K562 (cell line): Measurements from ENCODE around the gene ANO8. TPM values are rescaled to one million over a fixed set of nuclear protein-coding genes. Genes with fewer than 3 reads are reported as not detected.

Experiments
- ATAC-seq: fragments of 200-7000 bp; cut with Tn5 transposase; 3 replicates; pipeline ENCODE4 v1.9.1; 2020; ENCODE audit warnings: moderate library complexity
- BruUV-seq: library from RNA; stranded (reverse); fragments of 400-500 nt; replicated peaks from 2 replicates; lab custom pipeline; 2021; lab: Mats Ljungman, UMichigan
- CTCF ChIA-PET: fragments of 300-600 bp; formaldehyde crosslinking; extraction: SDS; loops from one replicate; lab custom pipeline; 2021; ENCODE audit warnings: low intra/inter-chr PET ratio; lab: Yijun Ruan, JAX
- POLR2A ChIA-PET: fragments of 300-600, 350-650 bp; sonication (Branson Sonifier 250); formaldehyde crosslinking; extraction: SDS; loops from one replicate; lab custom pipeline; 2021; ENCODE audit warnings: antibody characterized with exemption, inconsistent platforms; lab: Yijun Ruan, JAX
- DNase-seq, 4 experiments: peaks; one replicate each; pipeline versions ENCODE4 v3.0.0 to v3.0.0-alpha.2; 2011 to 2018; ENCODE audit warnings: low spot score in 3 of 4, mixed read lengths in 3 of 4; ENCODE audit errors: extremely low read depth in 1 of 4
- FAIRE-seq: peaks from 2 replicates; lab custom pipeline; 2011; peaks lifted over from hg19 to GRCh38; lab: Jason Lieb, UNC
- H2AFZ ChIP-seq: 2 replicates; pipeline ENCODE4 v1.6.0; 2011; ENCODE audit warnings: low read depth, low read length, control low read depth, inconsistent platforms
- H3K27ac ChIP-seq: fragments of 200-600 bp; 3 replicates; pipeline ENCODE4 v1.8.0; 2011; ENCODE audit warnings: low read depth, mild to moderate bottlenecking, control low read depth, inconsistent platforms, low read length, moderate library complexity, mixed read lengths; ENCODE audit errors: extremely low read depth
- H3K27me3 ChIP-seq, 2 experiments: fragments of 300-600 bp in 1 of 2; 2 replicates in 1 of 2; 3 replicates in 1 of 2; pipeline versions ENCODE4 v1.6.0 to v1.8.0; 2011; ENCODE audit warnings: inconsistent platforms in 2 of 2, low read length in 2 of 2, mild to moderate bottlenecking in 1 of 2, mixed read lengths in 1 of 2, moderate library complexity in 1 of 2; ENCODE audit not compliant: control insufficient read depth in 2 of 2, insufficient read depth in 2 of 2
- H3K36me3 ChIP-seq: fragments of 300-600 bp; 3 replicates; pipeline ENCODE4 v1.8.0; 2011; ENCODE audit warnings: mild to moderate bottlenecking, low read length, inconsistent platforms; ENCODE audit not compliant: control insufficient read depth, insufficient read depth
- H3K4me1 ChIP-seq, 2 experiments: fragments of 200-600 bp in 1 of 2; replicated peaks in 1 of 2; 2 replicates in 1 of 2; 3 replicates in 1 of 2; pipeline versions ENCODE4 v1.5.1 to v1.8.0; 2011; ENCODE audit warnings: inconsistent platforms in 2 of 2, low read length in 2 of 2, mild to moderate bottlenecking in 1 of 2, mixed read lengths in 1 of 2, moderate library complexity in 1 of 2; ENCODE audit not compliant: control insufficient read depth in 2 of 2, insufficient read depth in 2 of 2
- H3K4me2 ChIP-seq: 2 replicates; pipeline ENCODE4 v1.6.1; 2011; ENCODE audit warnings: low read length, control low read depth, inconsistent platforms, mixed read lengths; ENCODE audit not compliant: insufficient read depth
- H3K4me3 ChIP-seq: fragments of 200-600 bp; sonication (generic), shearing (Covaris generic); 2 replicates; pipeline ENCODE4 v1.5.1; 2016; ENCODE audit warnings: control low read depth, inconsistent platforms
- H3K79me2 ChIP-seq: fragments of 200-600 bp; 3 replicates; pipeline ENCODE4 v1.8.0; 2011; ENCODE audit warnings: low read length, inconsistent platforms; ENCODE audit not compliant: control insufficient read depth, insufficient read depth
- H3K9ac ChIP-seq, 2 experiments: 2 replicates each; pipeline versions ENCODE4 v1.6.0 to v1.6.1; 2011; ENCODE audit warnings: low read depth in 2 of 2, low read length in 2 of 2, control low read depth in 1 of 2, inconsistent platforms in 1 of 2, mild to moderate bottlenecking in 1 of 2, mixed read lengths in 1 of 2; ENCODE audit not compliant: insufficient read depth in 1 of 2
- H3K9me1 ChIP-seq: one replicate; pipeline ENCODE4 v1.6.0; 2011; ENCODE audit warnings: inconsistent platforms, mild to moderate bottlenecking, low read length, moderate library complexity; ENCODE audit not compliant: control insufficient read depth, insufficient read depth
- H3K9me3 ChIP-seq: replicated peaks from 2 replicates; pipeline ENCODE4 v1.5.1; 2011; ENCODE audit warnings: low read depth, low read length, inconsistent platforms; ENCODE audit not compliant: control insufficient read depth, insufficient read depth
- H4K20me1 ChIP-seq: replicated peaks from 2 replicates; pipeline ENCODE4 v1.6.1; 2011; ENCODE audit warnings: low read length, inconsistent platforms, mixed read lengths; ENCODE audit not compliant: control insufficient read depth, insufficient read depth
- ELF1 ChIP-seq: fragments of 200-800 bp; sonication (Bioruptor generic); IDR thresholded peaks from 2 replicates; pipeline ENCODE4 v1.6.1; 2016; ENCODE audit warnings: missing genetic modification characterization, missing compliant biosample characterization
- NFATC3 ChIP-seq: fragments of 450-650 bp; IDR thresholded peaks from 2 replicates; pipeline ENCODE4 v1.6.1; 2017; ENCODE audit warnings: mild to moderate bottlenecking
- PREB ChIP-seq: sonication (generic); formaldehyde crosslinking; IDR thresholded peaks from 2 replicates; pipeline ENCODE4 v1.8.1; 2023; ENCODE audit warnings: mild to moderate bottlenecking, missing genetic modification reagents
- ZNF121 ChIP-seq: sonication (generic); formaldehyde crosslinking; conservative IDR thresholded peaks from 2 replicates; pipeline ENCODE4 v1.8.0; 2022; ENCODE audit warnings: missing genetic modification reagents
- ZNF407 ChIP-seq: fragments of 450-650 bp; IDR thresholded peaks from 2 replicates; pipeline ENCODE4 v1.6.1; 2016; ENCODE audit warnings: low read depth
- WGBS: fragments of 100-300 bp; shearing (Covaris generic); methylation state at CpG from one replicate; pipeline ENCODE4 v1.1.6; 2016; ENCODE audit warnings: low coverage, mixed read lengths; ENCODE audit not compliant: insufficient coverage; ENCODE audit errors: missing lambda C conversion rate; 5-methylcytosine and 5-hydroxymethylcytosine counted together
- in situ Hi-C: fragments of 300-500 bp; cut with MboI; formaldehyde crosslinking; loops from 4 replicates; pipeline ENCODE4 v1.15.0; 2018; ENCODE audit warnings: inconsistent platforms, mixed read lengths
- intact Hi-C: fragments of 100-400 bp; cut with micrococcal nuclease; formaldehyde crosslinking; loops from 2 replicates; pipeline ENCODE4 v1.14.2; 2022
- polyA plus RNA-seq, 8 experiments: library from polyadenylated mRNA; depleted of rRNA in 4 of 8; stranded (reverse) in 5 of 8; unstranded in 3 of 8; fragments of >200 nt; fragmentation: Nextera tagmentation in 2 of 8; fragmentation: Illumina TruSeq in 1 of 8; extraction: Ambion mirVana in 2 of 8; extraction: Trizol in 1 of 8; gene quantifications; 2 replicates each; pipeline versions ENCODE4 v1.2.1 to v1.2.3, GENCODE V29; 2011 to 2014; ENCODE audit warnings: inconsistent platforms in 1 of 8, missing spikeins in 1 of 8
- total RNA-seq, 7 experiments: library from RNA; depleted of rRNA in 6 of 7; stranded (reverse); fragments of >200 nt in 6 of 7; fragmentation: Illumina TruSeq in 2 of 7; extraction: Trizol in 2 of 7; gene quantifications; 2 replicates each; pipeline versions ENCODE4 v1.2.1 to v1.2.3, GENCODE V29; 2011 to 2021; ENCODE audit warnings: low replicate concordance in 1 of 7

Gene ANO8
- total and polyA plus RNA-seq, 9 of the 15 experiments (the other 6 are each of a cell fraction or from before 2014, with no cell fraction given) = 0.07 to 7.6 (median 2.3) TPM; not detected in 1

GRCh38 chr19:17304386-17305215 is 30.1 kb downstream of the ANO8 start:
- no TSS peak for BruUV-seq
- POLR2A ChIA-PET = interaction anchor here (0.6 to 1.6 kb wide), 6 partner anchors 10 to 1656 kb away, joined by 3 to 6 read pairs (median 4); partner anchors contain the start of gene BABAM1
- H3K4me3 ChIP-seq = no peak overlapping the region
- H4K20me1 ChIP-seq = no peaks in the 10 kb centered on the region
- DNase-seq (no peak), FAIRE-seq (no peak), ATAC-seq (no peak)
- H3K79me2 ChIP-seq = peaks cover 34% of the 10 kb centered on the region
- TF ChIP-seq NFATC3 (no peak), ELF1 (tag) (0 out of 2 replicates have a peak, but pooled peaks have one; percentile 2), ZNF407 (0 out of 2 replicates have a peak, but pooled peaks have one; percentile 30), PREB (CRISPR knock-in tag) (no peak), ZNF121 (CRISPR knock-in tag) (peak; percentile 44; the same call in 1 of the 2 replicates)
- H3K9ac ChIP-seq = peak overlapping the region; percentile 20 to 55; a peak in 2 of 4 replicates
- H3K27ac ChIP-seq = no peak overlapping the region
- H3K36me3 ChIP-seq = peaks cover 14% of the 10 kb centered on the region
- WGBS = 63% methylated on average over 12 of the region's 12 CpGs
- no peak overlapping the region for H3K4me2 ChIP-seq
- H3K27me3 ChIP-seq = no peaks in the 10 kb centered on the region
- peak overlapping the region; percentile 88; the same call in 1 of the 2 replicates for H2AFZ ChIP-seq
- H3K9me1 ChIP-seq = no peaks in the 10 kb centered on the region
- intact Hi-C loops = loop anchor here (1.0 kb wide), 1 partner anchor 10 kb away; no protein-coding TSS in a partner anchor
- peaks cover 26 to 67% of the 10 kb centered on the region in 2 experiments; a peak in 4 of 5 replicates for H3K4me1 ChIP-seq
- CTCF ChIA-PET = interaction anchor here (0.6 to 1.1 kb wide), 3 partner anchors 30 to 86 kb away, joined by 3 read pairs; partner anchors contain the start of gene ANO8
- H3K9me3 ChIP-seq = no peaks in the 10 kb centered on the region
- in situ Hi-C loops = no loop called here
